CD8-positive, alpha-beta memory T cell (primary cell): ENCODE measurements around the gene CAMK2D. TPM values are rescaled to one million over a fixed set of nuclear protein-coding genes. Genes with fewer than 3 reads are reported as not detected.

ENCODE experiments used
- CTCF ChIA-PET: fragments of 350-600 bp; sonication (Branson Sonifier 250); formaldehyde crosslinking; loops from one replicate; lab custom pipeline; 2021; ENCODE audit warnings: antibody characterized with exemption; lab: Charles Lee
- POLR2A ChIA-PET: fragments of 350-600 bp; sonication (Branson Sonifier 250); formaldehyde crosslinking; loops from one replicate; lab custom pipeline; 2021; ENCODE audit warnings: antibody characterized with exemption; lab: Charles Lee
- DNase-seq, 5 donors: peaks; one replicate each; pipeline versions ENCODE4 v3.0.0 to v3.0.0-alpha.2; 2020 to 2022; ENCODE audit warnings: mixed read lengths in 1 of 5
- H3K27ac ChIP-seq: one replicate; pipeline ENCODE4 v1.7.0; 2013; ENCODE audit warnings: low read depth, mild to moderate bottlenecking, low read length, moderate library complexity
- H3K27me3 ChIP-seq: 2 replicates; pipeline ENCODE4 v1.7.0; 2013; ENCODE audit warnings: low read length, mild to moderate bottlenecking; ENCODE audit not compliant: insufficient read depth, poor library complexity, severe bottlenecking
- H3K36me3 ChIP-seq: 2 replicates; pipeline ENCODE4 v1.7.0; 2013; ENCODE audit warnings: mild to moderate bottlenecking, low read length, moderate library complexity; ENCODE audit not compliant: insufficient read depth
- H3K4me1 ChIP-seq: 2 replicates; pipeline ENCODE4 v1.7.0; 2013; ENCODE audit warnings: mild to moderate bottlenecking, low read length, moderate library complexity; ENCODE audit not compliant: insufficient read depth
- H3K4me3 ChIP-seq: 2 replicates; pipeline ENCODE4 v1.7.0; 2013; ENCODE audit warnings: mild to moderate bottlenecking, low read length
- H3K9me3 ChIP-seq: 2 replicates; pipeline ENCODE4 v1.7.0; 2013; ENCODE audit warnings: mild to moderate bottlenecking, low read length
- H3K27ac Mint-ChIP-seq, 8 donors: one replicate each; pipeline ENCODE4 v1.8.0; 2020 to 2021; ENCODE audit warnings: mixed read lengths in 8 of 8, mild to moderate bottlenecking in 6 of 8, inconsistent platforms in 3 of 8, moderate library complexity in 3 of 8
- H3K27me3 Mint-ChIP-seq, 2 donors: one replicate each; pipeline ENCODE4 v1.8.0; 2020 to 2021; ENCODE audit warnings: mixed read lengths in 2 of 2, mild to moderate bottlenecking in 1 of 2, moderate library complexity in 1 of 2
- H3K36me3 Mint-ChIP-seq, 3 donors: one replicate each; pipeline ENCODE4 v1.8.0; 2020 to 2021; ENCODE audit warnings: mixed read lengths in 3 of 3, inconsistent platforms in 1 of 3, mild to moderate bottlenecking in 1 of 3
- H3K4me1 Mint-ChIP-seq, 3 donors: one replicate each; pipeline ENCODE4 v1.8.0; 2020 to 2021; ENCODE audit warnings: mixed read lengths in 3 of 3, inconsistent platforms in 1 of 3, mild to moderate bottlenecking in 1 of 3
- H3K4me3 Mint-ChIP-seq, 7 donors: one replicate each; pipeline ENCODE4 v1.8.0; 2020 to 2021; ENCODE audit warnings: mixed read lengths in 7 of 7, mild to moderate bottlenecking in 6 of 7, moderate library complexity in 4 of 7, inconsistent platforms in 2 of 7
- H3K9me3 Mint-ChIP-seq, 5 donors: one replicate each; pipeline ENCODE4 v1.8.0; 2020 to 2022; ENCODE audit warnings: mixed read lengths in 5 of 5, mild to moderate bottlenecking in 3 of 5, moderate library complexity in 2 of 5, inconsistent platforms in 1 of 5
- polyA plus RNA-seq: library from polyadenylated mRNA; unstranded; fragments of 300-500 nt; fragmentation: Illumina TruSeq; gene quantifications from one replicate; pipeline ENCODE4 v1.2.3, GENCODE V29; 2021
- total RNA-seq, 2 experiments: library from RNA; stranded (reverse); gene quantifications; one replicate each; pipeline ENCODE4 v1.2.3, GENCODE V29; 2021

Gene CAMK2D
- total and polyA plus RNA-seq, 3 experiments from 2014 or later, result 19.6 to 57.6 (median 56.0) TPM

- CTCF ChIA-PET, result no interaction called here
- POLR2A ChIA-PET, result no interaction called here
- no peak overlapping the region for H3K27ac ChIP-seq
Observed at GRCh38 chr4:113665036-113665435, 96.5 kb downstream of the CAMK2D start.

GRCh38 chr4:113662581-113662980 lies 99.0 kb downstream of the CAMK2D start:
- Histone ChIP-seq H3K36me3 (no peaks in the 10 kb centered on the region), H3K27ac (no peak overlapping the region), H3K27me3 (no peaks in the 10 kb centered on the region), H3K4me1 (peaks cover 4% of the 10 kb centered on the region), H3K9me3 (no peaks in the 10 kb centered on the region), H3K4me3 (no peak overlapping the region)
- Mint-ChIP-seq H3K27me3 (no peaks in the 10 kb centered on the region), H3K4me1 (peaks cover 20 to 35% (median 27%) of the 10 kb centered on the region in 3 donors), H3K9me3 (no peaks in the 10 kb centered on the region), H3K4me3 (no peak overlapping the region), H3K27ac (no peak overlapping the region), H3K36me3 (peaks cover 10 to 22% (median 16%) of the 10 kb centered on the region in 3 donors)
- DNase-seq, result no peak
- POLR2A ChIA-PET, result no interaction called here
- CTCF ChIA-PET, result no interaction called here

More at GRCh38 chr4:113665036-113665435, 96.5 kb downstream of the CAMK2D start:
- H3K27ac Mint-ChIP-seq, result no peak overlapping the region
- no peaks in the 10 kb centered on the region for H3K27me3 Mint-ChIP-seq
- no peaks in the 10 kb centered on the region for H3K36me3 ChIP-seq
- H3K4me1 Mint-ChIP-seq, result peaks cover 4 to 20% (median 14%) of the 10 kb centered on the region in 3 donors
- DNase-seq, result no peak
- H3K9me3 ChIP-seq, result no peaks in the 10 kb centered on the region
- no peaks in the 10 kb centered on the region for H3K27me3 ChIP-seq
- H3K4me3 Mint-ChIP-seq, result no peak overlapping the region
- H3K4me3 ChIP-seq, result no peak overlapping the region
- H3K9me3 Mint-ChIP-seq, result no peaks in the 10 kb centered on the region
- peaks cover 4% of the 10 kb centered on the region for H3K4me1 ChIP-seq
- H3K36me3 Mint-ChIP-seq, result peaks cover 7 to 12% (median 9%) of the 10 kb centered on the region in 3 donors

GRCh38 chr4:113659127-113659526 lies 102.4 kb downstream of the CAMK2D start:
- ChIA-PET CTCF (no interaction called here), POLR2A (no interaction called here)
- H3K27ac ChIP-seq, result no peak overlapping the region
- Mint-ChIP-seq H3K36me3 (peaks cover 10 to 21% (median 18%) of the 10 kb centered on the region in 3 donors), H3K27ac (no peak overlapping the region), H3K4me3 (no peak overlapping the region), H3K27me3 (no peaks in the 10 kb centered on the region), H3K4me1 (peaks cover 26 to 41% (median 28%) of the 10 kb centered on the region in 3 donors), H3K9me3 (no peaks in the 10 kb centered on the region)
- H3K4me3 ChIP-seq, result no peak overlapping the region
- no peak for DNase-seq
- H3K36me3 ChIP-seq, result no peaks in the 10 kb centered on the region
- H3K9me3 ChIP-seq, result no peaks in the 10 kb centered on the region
- H3K27me3 ChIP-seq, result no peaks in the 10 kb centered on the region
- no peaks in the 10 kb centered on the region for H3K4me1 ChIP-seq

GRCh38 chr4:113657586-113658233 lies 103.8 kb downstream of the CAMK2D start:
- Mint-ChIP-seq H3K27ac (no peak overlapping the region), H3K4me1 (peaks cover 26 to 48% (median 30%) of the 10 kb centered on the region in 3 donors), H3K4me3 (no peak overlapping the region), H3K27me3 (no peaks in the 10 kb centered on the region), H3K9me3 (no peaks in the 10 kb centered on the region), H3K36me3 (peaks cover 10 to 19% (median 16%) of the 10 kb centered on the region in 3 donors)
- POLR2A ChIA-PET, result no interaction called here
- Histone ChIP-seq H3K27me3 (no peaks in the 10 kb centered on the region), H3K4me3 (no peak overlapping the region), H3K27ac (no peak overlapping the region), H3K9me3 (no peaks in the 10 kb centered on the region), H3K36me3 (no peaks in the 10 kb centered on the region), H3K4me1 (no peaks in the 10 kb centered on the region)
- DNase-seq, result no peak
- CTCF ChIA-PET, result no interaction called here

GRCh38 chr4:113653871-113654270 lies 107.7 kb downstream of the CAMK2D start:
- H3K36me3 Mint-ChIP-seq, result peaks cover 6 to 9% (median 7%) of the 10 kb centered on the region in 3 donors
- H3K4me3 Mint-ChIP-seq, result no peak overlapping the region
- Histone ChIP-seq H3K4me3 (no peak overlapping the region), H3K36me3 (no peaks in the 10 kb centered on the region), H3K4me1 (no peaks in the 10 kb centered on the region), H3K9me3 (no peaks in the 10 kb centered on the region), H3K27me3 (no peaks in the 10 kb centered on the region), H3K27ac (no peak overlapping the region)
- H3K9me3 Mint-ChIP-seq, result no peaks in the 10 kb centered on the region
- H3K27ac Mint-ChIP-seq, result no peak overlapping the region
- POLR2A ChIA-PET, result no interaction called here
- peaks cover 28 to 49% (median 34%) of the 10 kb centered on the region in 3 donors for H3K4me1 Mint-ChIP-seq
- CTCF ChIA-PET, result no interaction called here
- no peak for DNase-seq
- H3K27me3 Mint-ChIP-seq, result no peaks in the 10 kb centered on the region

- no peaks in the 10 kb centered on the region for H3K9me3 Mint-ChIP-seq
- no peak overlapping the region for H3K27ac ChIP-seq
- H3K4me3 Mint-ChIP-seq, result no peak overlapping the region
- no peak for DNase-seq
- H3K4me1 ChIP-seq, result peaks cover 11% of the 10 kb centered on the region
- H3K27ac Mint-ChIP-seq, result peak overlapping the region in 3 of 8 donors; percentile 27 to 91 (median 44)
- no peaks in the 10 kb centered on the region for H3K27me3 ChIP-seq
- peaks cover 40 to 47% (median 41%) of the 10 kb centered on the region in 3 donors for H3K4me1 Mint-ChIP-seq
- peaks cover 0 to 2% of the 10 kb centered on the region in 2 donors for H3K27me3 Mint-ChIP-seq
- H3K4me3 ChIP-seq, result no peak overlapping the region
- POLR2A ChIA-PET, result no interaction called here
- no peaks in the 10 kb centered on the region for H3K36me3 ChIP-seq
- H3K9me3 ChIP-seq, result no peaks in the 10 kb centered on the region
- H3K36me3 Mint-ChIP-seq, result peaks cover 1 to 12% (median 6%) of the 10 kb centered on the region in 3 donors
- CTCF ChIA-PET, result interaction anchor here (1.0 kb wide), 1 partner anchor 9 kb away, joined by 3 read pairs; no protein-coding TSS in a partner anchor
Observed at GRCh38 chr4:113646442-113646822, 115.1 kb downstream of the CAMK2D start.

- Mint-ChIP-seq H3K36me3 (peaks cover 1 to 12% (median 6%) of the 10 kb centered on the region in 3 donors), H3K4me1 (peaks cover 40 to 49% (median 43%) of the 10 kb centered on the region in 3 donors), H3K9me3 (no peaks in the 10 kb centered on the region), H3K27me3 (peaks cover 0 to 2% of the 10 kb centered on the region in 2 donors), H3K4me3 (no peak overlapping the region), H3K27ac (peak overlapping the region in 1 of 8 donors; percentile 91)
- POLR2A ChIA-PET, result no interaction called here
- H3K36me3 ChIP-seq, result no peaks in the 10 kb centered on the region
- CTCF ChIA-PET, result interaction anchor here (1.0 kb wide), 1 partner anchor 9 kb away, joined by 3 read pairs; no protein-coding TSS in a partner anchor
- DNase-seq, result no peak
- no peak overlapping the region for H3K27ac ChIP-seq
- H3K4me3 ChIP-seq, result no peak overlapping the region
- no peaks in the 10 kb centered on the region for H3K9me3 ChIP-seq
- H3K27me3 ChIP-seq, result no peaks in the 10 kb centered on the region
- peaks cover 11% of the 10 kb centered on the region for H3K4me1 ChIP-seq
Observed at GRCh38 chr4:113645771-113646441, 115.6 kb downstream of the CAMK2D start.

GRCh38 chr4:113645288-113645687 lies 116.2 kb downstream of the CAMK2D start:
- POLR2A ChIA-PET, result no interaction called here
- Mint-ChIP-seq H3K36me3 (peaks cover 1 to 12% (median 5%) of the 10 kb centered on the region in 3 donors), H3K4me1 (peaks cover 43 to 55% (median 45%) of the 10 kb centered on the region in 3 donors), H3K9me3 (no peaks in the 10 kb centered on the region), H3K27me3 (peaks cover 0 to 2% of the 10 kb centered on the region in 2 donors), H3K27ac (peak overlapping the region in 1 of 8 donors; percentile 6), H3K4me3 (no peak overlapping the region)
- Histone ChIP-seq H3K27me3 (no peaks in the 10 kb centered on the region), H3K9me3 (no peaks in the 10 kb centered on the region), H3K4me1 (peaks cover 12% of the 10 kb centered on the region), H3K4me3 (no peak overlapping the region), H3K36me3 (no peaks in the 10 kb centered on the region), H3K27ac (no peak overlapping the region)
- CTCF ChIA-PET, result interaction anchor here (1.0 to 1.3 kb wide), 2 partner anchors 8 to 9 kb away, joined by 3 to 4 read pairs; no protein-coding TSS in a partner anchor
- no peak for DNase-seq
